Body of pancreas (tissue), 4 donors: ENCODE results near the gene NAPA. TPM values are rescaled to one million over a fixed set of nuclear protein-coding genes. Genes with fewer than 3 reads are reported as not detected.

Source experiments
- ATAC-seq: fragments of 150-250 bp; one replicate; pipeline ENCODE4 v1.9.1; 2016
- DNase-seq, 4 donors: peaks; one replicate each; pipeline ENCODE4 v3.0.0-alpha.2; 2019
- H3K27ac ChIP-seq, 4 donors: fragments of 200-600 bp; sonication (generic); 1 replicate in 3 of 4; 2 replicates in 1 of 4; pipeline versions ENCODE4 v1.5.1 to v1.6.1; 2016 to 2019; ENCODE audit warnings: mild to moderate bottlenecking in 1 of 4, mixed read lengths in 1 of 4, moderate library complexity in 1 of 4
- H3K27me3 ChIP-seq, 2 donors: fragments of 200-600 bp; sonication (generic); one replicate each; pipeline ENCODE4 v1.6.0; 2016; ENCODE audit warnings: mild to moderate bottlenecking in 1 of 2
- H3K36me3 ChIP-seq, 2 donors: fragments of 200-600 bp; sonication (generic); replicated peaks in 1 of 2; 2 replicates each; pipeline ENCODE4 v1.5.1; 2016; ENCODE audit warnings: low read depth in 2 of 2; ENCODE audit not compliant: insufficient read depth in 1 of 2
- H3K4me1 ChIP-seq: fragments of 200-600 bp; sonication (generic); one replicate; pipeline ENCODE4 v1.6.0; 2016
- H3K4me3 ChIP-seq, 2 donors: fragments of 200-600 bp; sonication (generic); 1 replicate in 1 of 2; 2 replicates in 1 of 2; pipeline ENCODE4 v1.5.1; 2016 to 2019
- H3K9me3 ChIP-seq, 3 donors: fragments of 200-600 bp; sonication (generic); 1 replicate in 2 of 3; 2 replicates in 1 of 3; pipeline ENCODE4 v1.5.1; 2016
- CTCF ChIP-seq, 7 experiments: fragments of 450-650 bp in 4 of 7; fragments of 200-600 bp in 3 of 7; sonication (generic) in 3 of 7; IDR thresholded peaks; one replicate each; pipeline ENCODE4 v1.5.1; 2016 to 2019; ENCODE audit warnings: antibody characterized with exemption in 7 of 7
- POLR2A ChIP-seq, 3 donors: fragments of 450-650 bp; IDR thresholded peaks; one replicate each; pipeline ENCODE4 v1.6.1; 2016; ENCODE audit warnings: antibody characterized with exemption in 3 of 3, mild to moderate bottlenecking in 2 of 3
- WGBS, 2 donors: methylation state at CpG; one replicate each; pipeline ENCODE4 v1.1.5; 2017; 5-methylcytosine and 5-hydroxymethylcytosine counted together
- intact Hi-C: fragments of 100-400 bp; cut with DNase I; formaldehyde crosslinking; loops from one replicate; pipeline ENCODE4 v1.15.1; 2023
- total RNA-seq, 2 donors: library from RNA; depleted of rRNA; stranded (reverse); fragments of >200 nt; gene quantifications; one replicate each; pipeline ENCODE4 v1.1.0, GENCODE V29; 2016

NAPA gene
- total RNA-seq, 2 donors from 2014 or later: 71.5 to 94.9 TPM

DNA sequence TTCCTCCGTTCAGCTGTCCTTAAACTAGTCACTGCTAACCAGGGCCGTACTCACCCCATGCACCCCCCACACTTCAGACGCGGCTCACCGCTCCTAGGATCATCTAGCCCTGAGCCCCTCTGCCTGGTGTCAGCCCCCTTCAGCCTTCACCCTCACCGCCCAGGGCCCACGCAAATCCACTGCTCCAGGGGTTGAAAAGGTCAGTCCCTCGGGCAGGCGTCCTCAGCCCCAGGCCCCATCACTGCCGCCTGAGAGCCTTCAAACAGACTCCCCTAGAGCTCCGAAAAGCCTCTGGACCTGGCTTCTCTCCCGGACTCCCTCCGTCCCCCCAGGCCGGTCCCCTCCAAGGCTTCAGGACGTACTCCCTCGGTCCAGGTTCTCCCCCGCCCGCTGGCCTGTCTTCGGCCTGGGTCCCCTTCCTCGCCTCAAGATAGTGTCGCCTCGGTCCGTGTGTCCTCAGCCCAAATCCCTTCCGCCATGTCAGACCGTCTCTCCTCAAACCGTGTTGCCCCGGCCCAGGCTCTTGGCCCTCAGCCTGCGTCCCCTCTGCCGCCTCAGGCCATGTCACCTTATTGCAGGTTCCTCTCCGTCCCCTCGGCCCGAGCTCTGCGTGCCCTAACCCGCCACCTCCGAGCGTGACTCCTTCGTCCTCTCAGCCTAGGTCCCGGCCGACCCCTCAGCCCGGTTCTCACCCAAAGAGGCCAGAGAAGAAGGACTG, 553 bp downstream of the NAPA start:
- WGBS, 2 donors: 0 to 1% methylated on average over 22 to 40 of the region's 40 CpGs
- intact Hi-C loops: no loop called here
- Histone ChIP-seq H3K4me1 (peaks cover 49% of the 10 kb centered on the region), H3K9me3 (no peaks in the 10 kb centered on the region), H3K27me3 (no peaks in the 10 kb centered on the region), H3K36me3 (no peaks in the 10 kb centered on the region), H3K27ac (peak overlapping the region; percentile 92 to 100 (median 98)), H3K4me3 (peak overlapping the region; percentile 61 to 85)
- no peak for ATAC-seq
- DNase-seq: peak in 2 of 4 donors; percentile 19 to 25
- no peak for TF ChIP-seq POLR2A (IDR thresholded peaks at IDR 0.05)
- TF ChIP-seq CTCF (IDR thresholded peaks at IDR 0.05): peak in 2 of 7 experiments; percentile 3 to 7

GRCh38 chr19:47512948-47513319, 1.9 kb downstream of the NAPA start:
- H3K27me3 ChIP-seq: no peaks in the 10 kb centered on the region
- 18 to 28% methylated on average over 8 of the region's 8 CpGs for WGBS, 2 donors
- peaks cover 61% of the 10 kb centered on the region for H3K4me1 ChIP-seq
- no peaks in the 10 kb centered on the region for H3K36me3 ChIP-seq
- ATAC-seq (no peak), DNase-seq (no peak)
- no peak overlapping the region for H3K4me3 ChIP-seq
- H3K9me3 ChIP-seq: no peaks in the 10 kb centered on the region
- TF ChIP-seq CTCF (IDR thresholded peaks at IDR 0.05): no peak
- no peak for TF ChIP-seq POLR2A (IDR thresholded peaks at IDR 0.05)
- peak overlapping the region; percentile 82 to 100 (median 96) for H3K27ac ChIP-seq
- intact Hi-C loops: no loop called here

DNA sequence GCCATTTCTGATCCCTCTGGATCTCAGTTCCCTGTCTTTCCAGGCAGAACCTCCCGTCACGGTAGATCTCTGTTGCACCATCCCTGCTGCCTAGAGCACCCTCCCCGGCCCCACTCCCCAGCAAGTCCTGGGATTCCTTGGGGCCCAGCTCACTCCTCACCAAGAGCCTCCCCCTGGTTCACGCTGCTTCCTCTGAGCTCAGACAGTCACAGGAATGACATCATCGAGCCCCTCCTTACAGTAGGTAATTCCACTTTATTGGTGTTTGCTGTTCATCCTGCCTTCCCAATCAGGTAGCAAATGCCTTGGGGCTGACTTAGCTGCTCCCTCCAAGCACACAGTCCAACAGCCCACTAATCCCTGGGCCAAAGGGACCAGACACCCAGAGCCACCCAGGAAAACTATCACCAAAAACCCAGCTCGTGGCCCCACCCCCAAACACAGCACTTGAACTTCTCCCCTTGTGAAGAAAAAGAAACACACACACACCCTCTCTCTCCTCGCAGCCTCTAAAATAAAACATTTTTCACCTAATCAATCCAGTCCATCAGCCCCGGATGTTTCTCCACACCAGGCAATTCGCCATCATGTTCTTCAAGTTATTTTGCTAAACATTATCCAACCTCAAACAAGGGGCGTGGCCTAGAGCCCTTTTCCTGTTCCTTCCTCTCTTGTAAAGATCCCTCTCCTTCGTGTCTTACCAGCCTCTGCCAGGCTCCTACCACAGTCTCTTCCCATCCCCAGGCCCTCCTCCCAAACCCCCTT, 2.5 kb downstream of the NAPA start:
- TF ChIP-seq POLR2A (IDR thresholded peaks at IDR 0.05): peak in 2 of 3 donors; percentile 56 to 64
- no peak for TF ChIP-seq CTCF (IDR thresholded peaks at IDR 0.05)
- Histone ChIP-seq H3K4me3 (no peak overlapping the region), H3K36me3 (no peaks in the 10 kb centered on the region), H3K27ac (peak overlapping the region; percentile 82 to 100 (median 96)), H3K4me1 (peaks cover 66% of the 10 kb centered on the region), H3K27me3 (no peaks in the 10 kb centered on the region), H3K9me3 (no peaks in the 10 kb centered on the region)
- WGBS, 2 donors: 9 to 12% methylated on average over 11 of the region's 11 CpGs
- intact Hi-C loops: no loop called here
- DNase-seq (peak; percentile 83 to 92 (median 92)), ATAC-seq (peak; percentile 15)

GRCh38 chr19:47511681-47512080, 3.2 kb downstream of the NAPA start:
- H3K36me3 ChIP-seq: no peaks in the 10 kb centered on the region
- TF ChIP-seq CTCF (IDR thresholded peaks at IDR 0.05) (no peak), POLR2A (IDR thresholded peaks at IDR 0.05) (no peak)
- 27 to 29% methylated on average over 6 to 7 of the region's 7 CpGs for WGBS, 2 donors
- H3K4me1 ChIP-seq: peaks cover 73% of the 10 kb centered on the region
- H3K27ac ChIP-seq: peak overlapping the region; percentile 82 to 100 (median 96)
- intact Hi-C loops: no loop called here
- no peak overlapping the region for H3K4me3 ChIP-seq
- ATAC-seq (no peak), DNase-seq (peak in 3 of 4 donors; percentile 33 to 49 (median 36))
- H3K9me3 ChIP-seq: no peaks in the 10 kb centered on the region
- H3K27me3 ChIP-seq: no peaks in the 10 kb centered on the region
